Activated T-cell treated with anti-CD3 and anti-CD28 coated beads for 1 hour (primary cell): ENCODE measurements around the gene PNP.
"Not testable (repeated sequence)": the region's sequence is repeated elsewhere in the genome, so short reads cannot be mapped to it uniquely, and the experiment has no call there.

Experiments
- DNase-seq: peaks from one replicate; pipeline ENCODE4 v3.0.0-alpha.2; 2020; ENCODE audit warnings: low read depth

PNP gene

DNA sequence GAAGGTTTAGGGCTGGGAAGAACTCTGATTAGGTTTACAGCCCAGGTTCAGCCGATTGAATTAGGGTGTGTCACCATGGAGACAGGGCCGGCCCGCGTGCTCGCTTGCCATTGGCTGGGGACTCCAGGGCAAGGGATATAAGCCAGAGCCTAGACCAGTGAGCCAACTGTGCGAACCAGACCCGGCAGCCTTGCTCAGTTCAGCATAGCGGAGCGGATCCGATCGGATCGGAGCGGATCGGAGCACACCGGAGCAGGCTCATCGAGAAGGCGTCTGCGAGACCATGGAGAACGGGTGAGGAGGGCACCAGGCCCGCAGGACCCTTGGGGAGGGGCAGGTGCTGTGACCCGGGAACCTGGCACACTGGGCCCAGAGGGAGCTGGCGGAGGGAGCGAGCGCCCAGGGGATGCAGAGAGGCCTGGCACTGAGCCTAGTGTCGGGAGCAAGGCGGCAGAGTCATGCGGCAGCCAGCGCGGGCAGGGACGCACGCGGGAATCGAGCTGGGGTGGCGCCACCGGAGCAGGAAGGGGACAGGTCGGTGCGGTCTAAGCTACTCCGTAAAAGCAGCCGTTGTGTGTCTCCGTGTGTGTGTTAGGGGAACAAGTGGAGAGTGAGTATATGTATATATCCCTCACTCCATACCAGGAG is at the start of gene PNP:
Gene PNP, plus strand, starts transcription at position 165 of the 648 bp plus-strand sequence. Its CDS starts 119 bp downstream, at position 284.
- DNase-seq, result peak; percentile 81

DNA sequence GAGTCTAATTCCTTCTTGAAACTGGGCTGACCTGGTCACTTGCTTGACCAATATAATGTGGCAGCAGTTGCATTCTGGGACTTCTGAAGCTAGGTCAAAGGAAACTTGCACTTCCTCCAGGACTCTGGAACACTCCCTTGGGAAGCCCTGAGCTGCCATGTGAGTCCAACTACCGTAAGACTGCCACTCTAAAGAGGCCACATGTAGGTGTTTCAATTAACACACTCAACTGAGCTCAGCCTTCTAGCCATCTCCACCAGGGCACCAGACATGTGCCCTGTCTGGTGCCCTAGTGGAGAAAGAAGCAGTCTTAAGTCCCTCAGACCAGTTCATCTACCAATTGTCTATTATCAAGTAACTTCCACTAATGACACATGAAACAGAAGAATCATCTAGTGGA is 49.8 kb upstream of the PNP start:
- no peak for DNase-seq

- no peak for DNase-seq
These were observed 47.9 kb upstream of the PNP start for GRCh38 chr14:20421267-20421666.

GRCh38 chr14:20422886-20423285 is 46.3 kb upstream of the PNP start:
- DNase-seq, result no peak

DNA sequence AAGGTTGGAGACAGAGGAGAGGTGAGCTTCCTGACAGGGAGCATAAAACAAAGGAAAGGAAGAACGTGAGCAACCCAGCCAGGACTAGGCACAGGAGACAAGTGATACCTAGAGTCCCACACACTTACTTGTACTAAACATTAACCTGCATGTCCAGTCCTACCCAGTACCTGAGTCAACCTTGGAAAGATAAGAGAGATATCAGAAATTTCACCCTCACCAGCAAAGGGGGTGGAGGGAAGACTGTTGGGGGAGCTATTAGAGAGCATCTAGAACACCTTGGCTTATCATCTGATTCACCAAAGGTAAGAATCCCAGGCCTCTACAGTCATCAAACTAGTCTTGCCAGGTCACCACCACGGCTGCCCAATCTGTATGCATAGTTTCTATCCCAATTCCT is 44.4 kb upstream of the PNP start:
- no peak for DNase-seq

GRCh38 chr14:20427231-20428009 is 41.8 kb upstream of the PNP start:
- DNase-seq, result no peak

- no peak for DNase-seq
These were observed 41.2 kb upstream of the PNP start for GRCh38 chr14:20428010-20428365.

DNA sequence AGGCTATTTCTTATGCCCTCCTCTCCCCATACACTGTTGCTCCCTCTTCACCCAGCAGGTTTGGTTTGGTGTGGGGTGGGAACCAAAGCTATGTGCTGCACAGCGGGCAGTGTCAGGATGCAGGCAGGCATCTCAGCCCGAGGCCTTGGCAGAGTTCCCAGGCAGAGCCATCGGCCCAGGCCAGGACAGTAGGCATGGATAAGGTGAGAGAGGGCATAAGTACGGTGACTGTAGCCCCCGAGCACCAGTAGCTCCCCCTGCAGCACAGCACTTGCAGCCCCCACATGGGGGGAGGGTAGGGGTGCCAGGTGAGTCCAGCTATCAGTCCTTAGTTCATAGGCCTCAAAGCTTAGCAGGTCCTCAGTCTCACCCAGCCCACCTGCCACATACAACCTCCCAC is 40.4 kb upstream of the PNP start:
- DNase-seq, result no peak

DNA sequence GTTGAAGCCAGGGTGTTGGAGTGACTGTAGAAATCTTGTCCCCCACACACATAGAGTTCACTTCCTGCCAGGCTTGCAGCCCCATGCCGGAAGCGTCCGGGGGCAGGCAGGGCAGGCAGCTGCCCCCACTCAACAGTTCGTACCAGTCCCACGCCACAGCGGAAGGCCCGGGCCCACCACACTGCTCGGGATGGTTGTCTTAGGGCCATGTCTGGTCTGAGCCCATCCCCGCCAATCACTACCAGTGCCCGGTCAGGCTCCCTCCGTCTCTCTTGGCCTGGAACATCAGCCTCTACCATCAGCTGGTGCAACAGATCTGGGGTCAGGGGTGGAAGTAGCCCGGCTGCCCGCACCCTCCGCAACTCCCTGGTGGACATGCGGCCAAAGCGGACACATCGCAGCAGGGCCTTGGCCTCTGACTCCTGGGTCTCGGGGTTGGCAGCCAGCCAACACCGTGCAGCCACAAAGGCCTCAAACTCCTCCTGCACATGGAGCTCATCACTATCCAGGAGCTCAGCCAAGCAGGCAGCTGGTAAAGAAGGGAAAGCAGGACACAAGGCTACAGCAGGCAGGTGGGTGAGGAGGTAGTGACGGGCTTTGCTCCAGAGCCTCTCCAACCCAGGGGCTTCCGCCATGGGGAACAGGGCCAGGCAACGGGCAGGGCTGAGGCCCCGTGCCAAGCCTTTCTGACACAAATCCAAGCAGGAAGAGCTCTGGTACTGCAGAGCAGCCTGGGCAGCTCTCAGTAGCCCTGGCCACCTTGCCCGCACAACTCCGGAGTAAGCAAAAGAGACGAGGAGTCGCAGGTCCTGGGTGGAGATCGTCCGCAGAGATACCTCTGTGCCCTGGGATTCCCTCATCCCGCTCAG is 39.2 kb upstream of the PNP start:
- DNase-seq, result no peak

DNA sequence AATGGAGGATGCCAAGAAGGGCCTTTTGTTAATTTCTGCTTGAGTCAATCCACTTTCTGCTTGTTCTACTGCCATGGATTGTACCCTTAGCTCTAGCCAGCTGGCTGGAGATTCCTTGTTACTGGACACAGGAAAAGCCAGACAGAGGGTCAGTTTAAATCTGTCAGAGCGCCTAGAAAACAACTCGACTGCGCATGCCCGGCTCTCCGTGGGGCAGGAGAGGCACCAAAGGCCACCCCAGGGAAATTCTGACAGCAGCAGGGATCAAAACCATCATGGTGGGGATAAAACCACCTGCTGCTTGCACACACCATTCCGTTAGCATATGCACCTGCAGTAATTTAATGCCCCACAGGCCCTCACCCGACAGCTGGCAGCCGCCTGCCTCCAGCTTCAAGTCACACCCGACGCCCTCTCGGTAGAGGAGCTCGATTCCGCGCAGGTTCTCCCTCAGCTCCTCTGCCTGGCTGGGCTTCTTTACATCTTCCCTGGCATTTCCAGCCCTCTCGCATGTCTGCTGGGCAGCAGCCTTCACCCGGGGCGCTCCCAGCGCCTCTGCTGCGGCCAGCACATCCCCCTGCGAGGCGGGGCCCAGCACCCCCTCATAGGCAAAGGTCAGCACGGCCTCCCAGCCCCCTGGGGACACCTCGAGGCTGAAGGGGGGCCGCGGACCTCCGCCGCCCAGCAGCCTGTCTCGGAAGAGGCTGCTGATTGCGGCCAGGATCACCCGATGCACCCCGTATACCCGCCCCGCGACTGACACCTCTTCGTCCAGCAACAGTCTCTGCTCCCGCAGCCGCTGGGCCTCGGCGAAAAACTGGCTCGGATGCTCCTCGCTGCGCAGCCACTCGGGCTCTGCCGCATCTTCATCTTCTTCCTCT is 34.3 kb upstream of the PNP start:
- DNase-seq, result no peak

- DNase-seq, result no peak
These were observed 33.4 kb upstream of the PNP start, which contains the start of gene KLHL33 for GRCh38 chr14:20435582-20436362. KLHL33 (minus strand) TSS chr14:20436166; CDS start chr14:20435811, 355 bp downstream.

DNA sequence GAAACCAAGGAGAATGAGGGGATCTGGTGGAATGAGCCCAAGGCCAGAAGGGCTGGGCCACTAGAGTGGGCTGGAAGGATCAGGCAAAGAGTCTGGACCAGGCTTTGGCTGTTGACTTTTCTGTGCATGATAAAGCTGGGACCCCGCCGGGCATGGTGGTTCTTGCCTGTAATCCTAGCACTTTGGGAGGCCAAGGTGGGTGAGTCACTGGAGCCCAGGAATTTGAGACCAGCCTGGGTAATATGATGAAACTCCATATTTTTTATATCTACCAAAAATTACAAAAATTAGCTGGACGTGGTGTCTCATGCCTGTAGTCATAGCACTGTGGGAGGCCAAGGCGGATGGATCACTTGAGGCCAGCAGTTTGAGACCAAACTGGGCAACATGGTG is 32.8 kb upstream of the PNP start:
- DNase-seq, result no peak

DNA sequence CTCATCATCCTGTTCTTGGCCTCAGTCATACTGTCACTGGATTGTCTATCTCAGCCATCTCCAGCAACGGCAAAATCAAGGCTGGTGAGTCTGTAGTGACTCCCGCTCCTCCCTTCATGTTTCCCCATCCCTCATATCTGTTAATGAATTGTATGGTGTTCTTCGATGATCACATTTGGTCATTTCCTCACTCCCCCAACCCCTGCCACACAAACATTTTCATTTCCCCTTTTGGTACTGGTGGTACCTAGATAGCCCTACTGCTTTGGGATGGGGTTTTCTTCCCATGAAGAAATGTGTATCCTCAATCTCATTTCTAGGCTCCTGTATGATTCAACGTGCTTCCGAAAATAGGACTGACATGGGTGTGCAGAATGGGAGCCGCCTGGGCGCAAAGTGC is 30.5 kb upstream of the PNP start:
- no peak for DNase-seq

- no peak for DNase-seq
These were observed 28.7 kb upstream of the PNP start for GRCh38 chr14:20440465-20440864.

DNA sequence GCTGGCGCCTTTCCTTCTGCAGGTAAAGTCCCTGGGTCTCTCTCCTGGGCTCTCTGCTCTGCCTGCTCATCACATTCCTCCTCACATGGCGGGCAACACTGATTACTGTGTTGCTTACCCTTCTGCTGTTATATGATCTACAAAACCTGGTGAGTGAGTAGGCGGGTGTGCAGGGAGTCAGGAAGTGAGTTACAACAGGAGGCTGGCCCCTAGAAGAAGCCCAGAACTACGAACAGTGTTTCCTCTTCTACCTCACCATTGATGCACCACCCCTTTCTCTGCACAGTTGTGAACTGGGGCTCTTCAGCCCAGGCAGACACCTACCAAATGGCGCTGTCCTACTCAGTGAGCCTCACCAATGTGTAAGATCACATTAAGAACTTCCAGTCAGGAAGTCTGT is 28.3 kb upstream of the PNP start:
- no peak for DNase-seq

GRCh38 chr14:20441461-20441860 is 27.7 kb upstream of the PNP start:
- no peak for DNase-seq

DNA sequence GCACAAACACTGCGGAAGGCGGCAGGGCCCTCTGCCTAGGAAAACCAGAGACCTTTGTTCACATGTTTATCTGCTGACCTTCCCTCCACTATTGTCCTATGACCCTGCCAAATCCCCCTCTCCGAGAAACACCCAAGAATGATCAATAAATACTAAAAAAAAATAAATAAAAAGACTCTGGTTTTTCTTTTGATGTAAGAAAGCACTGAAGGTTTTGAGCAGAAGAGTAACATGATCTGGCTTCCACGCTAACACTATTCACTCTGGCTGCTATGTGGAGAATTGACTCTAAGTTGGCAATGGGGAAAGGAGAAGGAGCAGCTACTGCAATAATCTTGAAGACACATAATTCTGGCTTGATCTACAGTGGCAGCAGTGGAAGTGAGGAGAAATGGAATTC is 25.6 kb upstream of the PNP start:
- not testable (repeated sequence) for DNase-seq

DNA sequence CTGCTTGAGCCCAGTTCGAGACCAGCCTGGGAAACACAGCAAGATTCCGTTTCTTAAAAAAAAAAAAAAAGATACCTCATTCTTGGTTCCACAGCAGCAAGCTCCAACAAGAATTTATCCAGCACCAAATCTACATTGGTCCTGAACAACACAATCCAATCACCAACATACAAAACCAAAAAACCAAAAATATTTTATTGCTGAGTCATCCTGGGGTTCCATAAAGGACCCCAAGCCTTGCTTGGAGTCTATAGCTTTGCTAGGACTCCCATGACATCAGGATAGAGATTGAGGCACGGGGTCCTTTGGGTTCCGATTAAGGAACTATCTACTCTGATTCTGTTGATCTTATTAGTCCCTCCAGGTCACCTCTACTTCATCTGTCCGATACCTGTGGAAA is 22.3 kb upstream of the PNP start:
- DNase-seq, result no peak

DNA sequence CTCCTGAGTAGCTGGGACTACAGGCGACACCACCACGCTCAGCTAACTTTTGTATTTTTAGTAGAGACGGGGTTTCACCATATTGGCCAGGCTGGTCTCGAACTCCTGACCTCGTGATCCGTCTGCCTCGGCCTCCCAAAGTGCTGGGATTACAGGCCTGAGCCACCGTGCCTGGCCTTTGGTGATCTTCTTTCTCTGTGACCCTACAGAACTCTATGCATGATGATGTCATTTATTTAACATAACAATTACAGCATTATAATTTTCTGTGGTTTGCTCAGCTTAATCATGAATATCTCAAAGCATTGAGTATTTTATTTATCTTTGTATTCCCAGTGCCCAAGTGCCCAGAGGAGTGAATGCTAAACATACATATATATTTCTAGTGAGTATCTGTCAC is 16.4 kb upstream of the PNP start:
- DNase-seq, result not testable (repeated sequence)

- peak; percentile 94 for DNase-seq
These were observed 14.5 kb upstream of the PNP start, which contains the start of the genes APEX1 and OSGEP for GRCh38 chr14:20454516-20455354. APEX1 (plus strand) TSS chr14:20455226; CDS start chr14:20455646, 420 bp downstream. OSGEP (minus strand) TSS chr14:20454812; CDS start chr14:20454683, 129 bp downstream.
